Body of pancreas (tissue), 4 donors: Measurements from ENCODE around the gene ETHE1.

ENCODE experiments used
- POLR2A ChIP-seq, 3 donors: fragments of 450-650 bp; IDR thresholded peaks; one replicate each; pipeline ENCODE4 v1.6.1; 2016; ENCODE audit warnings: antibody characterized with exemption in 3 of 3, mild to moderate bottlenecking in 2 of 3
- TF ChIP-seq, protein P1 (sequence below), 7 experiments: fragments of 450-650 bp in 4 of 7; fragments of 200-600 bp in 3 of 7; sonication (generic) in 3 of 7; IDR thresholded peaks; one replicate each; pipeline ENCODE4 v1.5.1; 2016 to 2019; ENCODE audit warnings: antibody characterized with exemption in 7 of 7

- TF ChIP-seq, protein P1, sequence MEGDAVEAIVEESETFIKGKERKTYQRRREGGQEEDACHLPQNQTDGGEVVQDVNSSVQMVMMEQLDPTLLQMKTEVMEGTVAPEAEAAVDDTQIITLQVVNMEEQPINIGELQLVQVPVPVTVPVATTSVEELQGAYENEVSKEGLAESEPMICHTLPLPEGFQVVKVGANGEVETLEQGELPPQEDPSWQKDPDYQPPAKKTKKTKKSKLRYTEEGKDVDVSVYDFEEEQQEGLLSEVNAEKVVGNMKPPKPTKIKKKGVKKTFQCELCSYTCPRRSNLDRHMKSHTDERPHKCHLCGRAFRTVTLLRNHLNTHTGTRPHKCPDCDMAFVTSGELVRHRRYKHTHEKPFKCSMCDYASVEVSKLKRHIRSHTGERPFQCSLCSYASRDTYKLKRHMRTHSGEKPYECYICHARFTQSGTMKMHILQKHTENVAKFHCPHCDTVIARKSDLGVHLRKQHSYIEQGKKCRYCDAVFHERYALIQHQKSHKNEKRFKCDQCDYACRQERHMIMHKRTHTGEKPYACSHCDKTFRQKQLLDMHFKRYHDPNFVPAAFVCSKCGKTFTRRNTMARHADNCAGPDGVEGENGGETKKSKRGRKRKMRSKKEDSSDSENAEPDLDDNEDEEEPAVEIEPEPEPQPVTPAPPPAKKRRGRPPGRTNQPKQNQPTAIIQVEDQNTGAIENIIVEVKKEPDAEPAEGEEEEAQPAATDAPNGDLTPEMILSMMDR (IDR thresholded peaks at IDR 0.05) = no peak
- TF ChIP-seq POLR2A (IDR thresholded peaks at IDR 0.05) = no peak
These were observed 45.3 kb downstream of the ETHE1 start for GRCh38 chr19:43481701-43482100.
